Measurements from ENCODE around the gene SLC25A21.

DNA sequence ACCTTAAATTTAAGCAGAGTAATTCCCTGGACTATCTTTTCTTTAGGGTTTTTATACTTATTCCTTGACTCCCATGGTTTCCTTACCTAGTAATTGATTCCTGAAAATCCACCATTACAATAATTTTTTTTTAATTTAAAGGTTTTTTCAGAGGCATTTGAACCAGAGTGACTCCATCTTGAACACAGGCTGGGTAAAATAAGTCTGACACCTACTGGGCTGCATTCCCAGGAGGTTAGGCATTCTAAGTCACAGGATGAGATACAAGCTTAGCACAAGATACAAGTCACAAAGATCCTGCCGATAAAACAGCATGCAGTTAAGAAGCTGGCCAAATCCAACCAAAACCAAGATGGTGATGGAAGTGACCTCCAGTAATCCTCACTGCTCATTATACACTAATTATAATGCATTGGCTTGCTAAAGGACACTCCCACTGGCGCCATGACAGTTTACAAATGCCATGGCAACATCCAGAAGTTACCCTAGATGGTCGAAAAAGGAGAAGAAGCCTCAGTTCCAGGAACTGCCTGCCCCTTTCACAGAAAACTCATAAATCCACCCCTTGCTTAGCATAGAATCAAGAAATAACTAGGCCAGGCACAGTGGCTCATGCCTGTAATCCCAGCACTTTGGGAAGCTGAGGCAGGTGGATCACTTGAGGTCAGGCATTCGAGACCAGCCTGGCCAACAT lies 53.6 kb downstream of the SLC25A21 start:
- TF ChIP-seq EZH2 (IDR thresholded peaks at IDR 0.05) (no peak), CTCF (IDR thresholded peaks at IDR 0.05) (no peak), EZH2phosphoT487 (IDR thresholded peaks at IDR 0.05) (no peak)
